MM.1S (cell line): Measurements from ENCODE around the gene HIVEP2.

Experiments used
- DNase-seq: peaks from one replicate; pipeline ENCODE4 v3.0.0-alpha.2; 2015
- H2AFZ ChIP-seq: fragments of 300-600 bp; sonication (generic); 2 replicates; pipeline ENCODE4 v1.6.0; 2016; ENCODE audit warnings: antibody characterized with exemption, low read length
- H3F3A ChIP-seq: fragments of 300-600 bp; sonication (generic); 2 replicates; pipeline ENCODE4 v1.6.1; 2016; ENCODE audit warnings: mild to moderate bottlenecking, antibody characterized with exemption, low read length, moderate library complexity, mixed read lengths; ENCODE audit not compliant: insufficient read depth
- H3K27ac ChIP-seq: fragments of 300-600 bp; sonication (generic); 2 replicates; pipeline ENCODE4 v1.5.1; 2016; ENCODE audit warnings: mild to moderate bottlenecking, low read length
- H3K27me3 ChIP-seq: fragments of 300-600 bp; sonication (generic); replicated peaks from 2 replicates; pipeline ENCODE4 v1.6.0; 2016; ENCODE audit warnings: low read length; ENCODE audit not compliant: insufficient read depth
- H3K36me3 ChIP-seq: fragments of 300-600 bp; sonication (generic); replicated peaks from 2 replicates; pipeline ENCODE4 v1.6.1; 2016; ENCODE audit warnings: mild to moderate bottlenecking, low read length, mixed read lengths; ENCODE audit not compliant: insufficient read depth
- H3K4me1 ChIP-seq: fragments of 300-600 bp; sonication (generic); 2 replicates; pipeline ENCODE4 v1.6.1; 2016; ENCODE audit warnings: low read length, mixed read lengths
- H3K4me2 ChIP-seq: fragments of 300-600 bp; sonication (generic); 2 replicates; pipeline ENCODE4 v1.6.0; 2016; ENCODE audit warnings: low read depth, low read length
- H3K4me3 ChIP-seq: fragments of 300-600 bp; sonication (generic); 2 replicates; pipeline ENCODE4 v1.5.1; 2016; ENCODE audit warnings: low read length, mixed read lengths
- H3K79me2 ChIP-seq: fragments of 300-600 bp; sonication (generic); 2 replicates; pipeline ENCODE4 v1.6.1; 2016; ENCODE audit warnings: mixed run types, low read length, mixed read lengths
- H3K9ac ChIP-seq: fragments of 300-600 bp; sonication (generic); 2 replicates; pipeline ENCODE4 v1.6.1; 2016; ENCODE audit warnings: low read length, mixed read lengths
- H3K9me2 ChIP-seq: fragments of 300-600 bp; sonication (generic); replicated peaks from 2 replicates; pipeline ENCODE4 v1.6.1; 2016; ENCODE audit warnings: mild to moderate bottlenecking, low read length, mixed read lengths; ENCODE audit not compliant: insufficient read depth
- H3K9me3 ChIP-seq: fragments of 300-600 bp; sonication (generic); replicated peaks from 2 replicates; pipeline ENCODE4 v1.6.1; 2016; ENCODE audit warnings: mild to moderate bottlenecking, low read length, mixed read lengths; ENCODE audit not compliant: insufficient read depth
- H4K20me1 ChIP-seq: fragments of 300-600 bp; sonication (generic); 2 replicates; pipeline ENCODE4 v1.6.1; 2016; ENCODE audit warnings: mild to moderate bottlenecking, low read length, moderate library complexity, mixed read lengths; ENCODE audit not compliant: insufficient read depth
- EZH2 ChIP-seq: fragments of 300-600 bp; sonication (generic); optimal IDR thresholded peaks from 2 replicates; pipeline ENCODE3; 2017; ENCODE audit warnings: low read depth, mild to moderate bottlenecking, antibody characterized with exemption, low read length, mixed read lengths
- EZH2phosphoT487 ChIP-seq: fragments of 300-600 bp; sonication (generic); IDR thresholded peaks from 2 replicates; pipeline ENCODE4 v1.6.1; 2018; ENCODE audit warnings: antibody characterized with exemption, low read length
- TF ChIP-seq, protein P1 (sequence below): fragments of 300-600 bp; sonication (generic); IDR thresholded peaks from 2 replicates; pipeline ENCODE4 v1.5.1; 2016; ENCODE audit warnings: antibody characterized with exemption, low read length, mixed read lengths

The HIVEP2 gene

DNA sequence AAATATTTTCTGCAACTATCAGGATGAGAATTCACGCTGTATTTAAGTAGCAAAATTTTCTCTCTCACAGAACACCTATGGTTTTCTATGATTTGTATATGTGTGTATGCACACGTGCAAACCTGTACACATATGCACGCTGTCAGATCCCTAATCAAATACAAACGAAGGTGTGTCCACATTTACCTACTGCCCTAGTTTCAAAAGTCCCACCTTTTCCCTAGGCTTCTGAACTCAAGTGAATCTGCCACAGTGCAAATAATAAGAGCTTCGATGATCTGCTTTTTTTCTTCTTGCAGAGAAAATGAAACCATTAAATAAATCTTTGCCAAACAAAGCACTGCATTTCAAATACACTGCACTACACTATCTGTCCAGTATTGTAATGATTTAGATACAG, 6.5 kb downstream of the HIVEP2 start:
- Histone ChIP-seq H4K20me1 (no peaks in the 10 kb centered on the region), H3K79me2 (peaks cover 43% of the 10 kb centered on the region)

GRCh38 chr6:142937986-142938385, 7.0 kb downstream of the HIVEP2 start:
- TF ChIP-seq EZH2 (no peak), EZH2phosphoT487 (no peak)
- TF ChIP-seq, protein P1, sequence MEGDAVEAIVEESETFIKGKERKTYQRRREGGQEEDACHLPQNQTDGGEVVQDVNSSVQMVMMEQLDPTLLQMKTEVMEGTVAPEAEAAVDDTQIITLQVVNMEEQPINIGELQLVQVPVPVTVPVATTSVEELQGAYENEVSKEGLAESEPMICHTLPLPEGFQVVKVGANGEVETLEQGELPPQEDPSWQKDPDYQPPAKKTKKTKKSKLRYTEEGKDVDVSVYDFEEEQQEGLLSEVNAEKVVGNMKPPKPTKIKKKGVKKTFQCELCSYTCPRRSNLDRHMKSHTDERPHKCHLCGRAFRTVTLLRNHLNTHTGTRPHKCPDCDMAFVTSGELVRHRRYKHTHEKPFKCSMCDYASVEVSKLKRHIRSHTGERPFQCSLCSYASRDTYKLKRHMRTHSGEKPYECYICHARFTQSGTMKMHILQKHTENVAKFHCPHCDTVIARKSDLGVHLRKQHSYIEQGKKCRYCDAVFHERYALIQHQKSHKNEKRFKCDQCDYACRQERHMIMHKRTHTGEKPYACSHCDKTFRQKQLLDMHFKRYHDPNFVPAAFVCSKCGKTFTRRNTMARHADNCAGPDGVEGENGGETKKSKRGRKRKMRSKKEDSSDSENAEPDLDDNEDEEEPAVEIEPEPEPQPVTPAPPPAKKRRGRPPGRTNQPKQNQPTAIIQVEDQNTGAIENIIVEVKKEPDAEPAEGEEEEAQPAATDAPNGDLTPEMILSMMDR: no peak
- Histone ChIP-seq H3K4me1 (peaks cover 1% of the 10 kb centered on the region; the same call in 1 of the 2 replicates), H2AFZ (no peak overlapping the region), H3K27me3 (no peaks in the 10 kb centered on the region), H3F3A (peaks cover 1% of the 10 kb centered on the region; the same call in 1 of the 2 replicates), H3K9ac (no peak overlapping the region), H3K9me2 (no peaks in the 10 kb centered on the region), H3K4me3 (no peak overlapping the region), H3K9me3 (no peaks in the 10 kb centered on the region), H3K4me2 (no peak overlapping the region), H3K36me3 (no peaks in the 10 kb centered on the region), H3K27ac (no peak overlapping the region), H4K20me1 (no peaks in the 10 kb centered on the region), H3K79me2 (peaks cover 40% of the 10 kb centered on the region)
- no peak for DNase-seq

More for the DNA sequence above, 6.5 kb downstream of the HIVEP2 start:
- Histone ChIP-seq H3K4me3 (no peak overlapping the region), H3K4me1 (peaks cover 7% of the 10 kb centered on the region; the same call in 1 of the 2 replicates), H3K9me3 (no peaks in the 10 kb centered on the region), H3K9me2 (no peaks in the 10 kb centered on the region), H3K36me3 (no peaks in the 10 kb centered on the region), H3K27ac (no peak overlapping the region), H3K27me3 (no peaks in the 10 kb centered on the region), H3F3A (peaks cover 7% of the 10 kb centered on the region), H3K9ac (no peak overlapping the region), H2AFZ (no peak overlapping the region), H3K4me2 (no peak overlapping the region)
- TF ChIP-seq, protein P1: no peak
- TF ChIP-seq EZH2phosphoT487 (no peak), EZH2 (no peak)
- no peak for DNase-seq

DNA sequence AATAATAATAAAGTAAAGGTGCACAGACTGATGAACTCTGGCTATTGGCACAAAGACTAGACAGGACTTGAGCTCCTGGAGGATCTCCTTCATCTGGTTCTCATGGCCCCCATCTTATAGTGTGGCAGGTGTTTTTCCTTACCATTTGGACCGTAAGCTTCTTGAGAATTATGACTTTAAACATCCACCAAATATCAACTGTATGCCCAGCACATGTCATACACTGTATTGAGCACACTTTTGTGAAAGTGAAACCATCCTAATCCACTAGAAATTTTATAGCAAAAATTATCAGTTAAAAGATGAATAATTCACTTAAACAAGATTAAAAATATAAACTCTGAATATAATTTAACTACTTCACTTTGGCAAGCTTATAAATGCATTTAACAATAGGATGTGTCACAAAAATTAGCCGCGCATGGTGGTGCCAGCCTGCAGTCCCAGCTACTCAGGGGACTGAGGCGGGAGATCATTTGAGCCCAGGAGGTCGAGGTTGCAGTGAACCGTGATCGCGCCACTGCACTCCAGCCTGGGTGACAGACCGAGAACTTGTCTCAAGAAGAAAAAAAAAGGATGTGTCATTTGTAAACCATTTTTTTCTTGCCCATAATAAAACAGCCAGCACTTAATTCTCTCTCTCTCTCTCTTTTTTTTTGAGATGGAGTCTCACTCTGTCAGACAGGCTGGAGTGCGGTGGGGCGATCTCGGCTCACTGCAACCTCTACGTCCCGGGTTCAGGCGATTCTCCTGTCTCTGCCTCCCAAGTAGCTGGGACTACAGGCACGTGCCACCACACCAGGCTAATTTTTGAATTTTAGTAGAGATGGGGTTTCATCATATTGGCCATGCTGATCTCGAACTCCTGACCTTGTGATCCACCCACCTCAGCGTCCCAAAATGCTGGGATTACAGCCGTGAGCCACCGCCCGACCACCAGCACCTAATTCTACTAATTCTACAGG, 9.1 kb downstream of the HIVEP2 start:
- Histone ChIP-seq H3K36me3 (no peaks in the 10 kb centered on the region), H3K9me3 (no peaks in the 10 kb centered on the region), H3K9me2 (no peaks in the 10 kb centered on the region), H4K20me1 (no peaks in the 10 kb centered on the region), H3F3A (no peaks in the 10 kb centered on the region), H3K4me1 (no peaks in the 10 kb centered on the region), H3K27me3 (no peaks in the 10 kb centered on the region), H3K27ac (no peak overlapping the region), H3K9ac (no peak overlapping the region), H3K79me2 (peaks cover 24% of the 10 kb centered on the region), H2AFZ (no peak overlapping the region), H3K4me3 (no peak overlapping the region), H3K4me2 (no peak overlapping the region)
- DNase-seq: no peak
- no peak for TF ChIP-seq EZH2
- TF ChIP-seq, protein P1: no peak
- no peak for TF ChIP-seq EZH2phosphoT487
